Panc1 (cell line): ENCODE measurements around the gene YY1.

Source experiments
- CTCF ChIP-seq: fragments of 450-650 bp; IDR thresholded peaks from 2 replicates; pipeline ENCODE4 v1.5.1; 2017; ENCODE audit warnings: mild to moderate bottlenecking
- POLR2AphosphoS5 ChIP-seq: IDR thresholded peaks from 2 replicates; pipeline ENCODE4 v1.6.1; 2012; ENCODE audit warnings: mild to moderate bottlenecking, low read depth, low read length, moderate library complexity
- REST ChIP-seq, 2 experiments: IDR thresholded peaks; 2 replicates each; pipeline ENCODE4 v1.6.1; 2011 to 2012; ENCODE audit warnings: low read depth in 2 of 2, control low read depth in 1 of 2, low read length in 1 of 2, mild to moderate bottlenecking in 1 of 2, moderate library complexity in 1 of 2; ENCODE audit not compliant: insufficient read depth in 1 of 2
- SIN3A ChIP-seq: IDR thresholded peaks from 2 replicates; pipeline ENCODE4 v1.6.1; 2012; ENCODE audit warnings: low read depth, mild to moderate bottlenecking, low read length, moderate library complexity, borderline replicate concordance; ENCODE audit not compliant: insufficient read depth

- TF ChIP-seq CTCF = no peak
- no peak for TF ChIP-seq REST (IDR thresholded peaks at IDR 0.05; ENCODE audit: insufficient read depth in 1 of 2, low read depth in 2 of 2, low read length in 1 of 2)
- TF ChIP-seq SIN3A = no peak
- no peak for TF ChIP-seq POLR2AphosphoS5
Observed at GRCh38 chr14:100191584-100192249, 47.2 kb upstream of the YY1 start.
